ENCODE measurements around the gene LPIN1. TPM values are rescaled to one million over a fixed set of nuclear protein-coding genes. Genes with fewer than 3 reads are reported as not detected.

LPIN1 gene
- total RNA-seq, 1 experiment from 2014 or later, result 11.9 TPM

- DNase-seq (ENCODE audit: extremely low read depth, low read depth), result no peak
These were observed 130.0 kb downstream of the LPIN1 start for GRCh38 chr2:11876436-11876835.

- no peak for DNase-seq (ENCODE audit: extremely low read depth, low read depth)
These were observed 130.5 kb downstream of the LPIN1 start for GRCh38 chr2:11876889-11877288.

Small RNA genes within 50 kb of the gene (small RNA-seq; reads per million reads assigned to genes)
- 0 reads per million in 2 experiments for gene MIR4262
- gene MIR548S, result 0.04 to 0.23 reads per million in 2 experiments

Other genes with a start within 250 kb of the LPIN1 start
- gene GREB1, start 212.6 kb upstream of the LPIN1 start, total RNA-seq (2014; rRNA removed; shearing (Covaris generic)), result 1.8 and 2.4 TPM in 2 replicates
- not detected in 2 replicates for gene NTSR2, start 76.4 kb upstream of the LPIN1 start, total RNA-seq (2014; rRNA removed; shearing (Covaris generic))